Panc1 (cell line): ENCODE measurements around the gene KISS1R.

Source experiments
- CTCF ChIP-seq: fragments of 450-650 bp; IDR thresholded peaks from 2 replicates; pipeline ENCODE4 v1.5.1; 2017; ENCODE audit warnings: mild to moderate bottlenecking
- POLR2AphosphoS5 ChIP-seq: IDR thresholded peaks from 2 replicates; pipeline ENCODE4 v1.6.1; 2012; ENCODE audit warnings: mild to moderate bottlenecking, low read depth, low read length, moderate library complexity

GRCh38 chr19:960601-960938 lies 43.4 kb downstream of the KISS1R start:
- no peak for TF ChIP-seq POLR2AphosphoS5
- TF ChIP-seq CTCF = no peak
